MCF 10A (cell line): ENCODE measurements around the gene SORL1. TPM values are rescaled to one million over a fixed set of nuclear protein-coding genes. Genes with fewer than 3 reads are reported as not detected.
A peak's percentile ranks its signal among the peaks of the same experiment; 100 is the strongest.

ENCODE experiments used
- BruUV-seq: library from RNA; stranded (reverse); fragments of 400-500 nt; replicated peaks from 2 replicates; lab custom pipeline; 2021; lab: Mats Ljungman, UMichigan
- CTCF ChIA-PET: fragments of 300-600 bp; sonication (Branson Sonifier 250); formaldehyde crosslinking; extraction: SDS; loops from one replicate; lab custom pipeline; 2021; ENCODE audit warnings: antibody characterized with exemption, inconsistent platforms; lab: Yijun Ruan, JAX
- POLR2A ChIA-PET: fragments of 300-600, 350-650 bp; sonication (Branson Sonifier 250); formaldehyde crosslinking; extraction: SDS; loops from one replicate; lab custom pipeline; 2020; ENCODE audit warnings: antibody characterized with exemption, inconsistent platforms; lab: Yijun Ruan, JAX
- DNase-seq: peaks from one replicate; pipeline ENCODE4 v3.0.0-alpha.2; 2018; ENCODE audit not compliant: unreplicated experiment
- H3K27ac Mint-ChIP-seq: one replicate; pipeline ENCODE4 v1.8.0; 2022; ENCODE audit warnings: mild to moderate bottlenecking, low read depth, mixed read lengths; ENCODE audit not compliant: unreplicated experiment
- H3K27me3 Mint-ChIP-seq: one replicate; pipeline ENCODE4 v1.8.0; 2022; ENCODE audit warnings: mixed read lengths; ENCODE audit not compliant: insufficient read depth, unreplicated experiment
- H3K36me3 Mint-ChIP-seq: one replicate; pipeline ENCODE4 v1.8.0; 2022; ENCODE audit warnings: mild to moderate bottlenecking, moderate library complexity, mixed read lengths; ENCODE audit not compliant: insufficient read depth, unreplicated experiment
- H3K4me1 Mint-ChIP-seq: one replicate; pipeline ENCODE4 v1.8.0; 2022; ENCODE audit warnings: mixed read lengths; ENCODE audit not compliant: insufficient read depth, unreplicated experiment
- H3K4me3 Mint-ChIP-seq: one replicate; pipeline ENCODE4 v1.8.0; 2022; ENCODE audit warnings: mild to moderate bottlenecking, moderate library complexity, mixed read lengths; ENCODE audit not compliant: unreplicated experiment
- H3K9me3 Mint-ChIP-seq: one replicate; pipeline ENCODE4 v1.8.0; 2022; ENCODE audit warnings: mixed read lengths; ENCODE audit not compliant: unreplicated experiment
- intact Hi-C: fragments of 100-400 bp; cut with micrococcal nuclease; formaldehyde crosslinking; loops from 2 replicates; pipeline ENCODE4 v1.14.1; 2022
- total RNA-seq: library from RNA; stranded (reverse); gene quantifications from 2 replicates; pipeline ENCODE4 v1.2.3, GENCODE V29; 2022
- TF ChIP-seq, protein P1 (sequence below): fragments of 200-600 bp; IDR thresholded peaks from one replicate; pipeline ENCODE4 v1.8.0; 2022; ENCODE audit warnings: antibody characterized with exemption, mild to moderate bottlenecking; ENCODE audit not compliant: unreplicated experiment

Gene SORL1
- total RNA-seq, 1 experiment from 2014 or later = 5.9 TPM

DNA sequence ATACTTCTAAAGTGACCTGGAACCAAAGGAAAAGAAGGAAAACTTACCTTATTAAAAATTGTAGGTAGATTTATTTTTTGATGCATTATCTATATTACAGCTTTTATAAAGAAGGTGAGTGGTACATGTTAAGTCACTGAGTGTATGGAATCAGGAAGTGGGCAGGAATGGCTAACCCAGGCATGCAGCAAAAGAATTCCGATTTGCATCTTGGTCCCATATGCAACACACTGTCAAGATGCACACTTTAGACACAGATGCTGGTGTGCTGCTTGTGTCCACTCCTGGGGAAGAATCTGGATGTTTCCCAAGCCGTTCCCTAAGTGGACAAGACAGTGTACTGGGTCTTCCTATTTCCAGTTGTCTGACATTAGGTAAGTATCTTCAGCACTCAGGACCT, 100.5 kb downstream of the SORL1 start:
- POLR2A ChIA-PET = no interaction called here
- H3K27me3 Mint-ChIP-seq = no peaks in the 10 kb centered on the region
- no peak overlapping the region for H3K4me3 Mint-ChIP-seq

DNA sequence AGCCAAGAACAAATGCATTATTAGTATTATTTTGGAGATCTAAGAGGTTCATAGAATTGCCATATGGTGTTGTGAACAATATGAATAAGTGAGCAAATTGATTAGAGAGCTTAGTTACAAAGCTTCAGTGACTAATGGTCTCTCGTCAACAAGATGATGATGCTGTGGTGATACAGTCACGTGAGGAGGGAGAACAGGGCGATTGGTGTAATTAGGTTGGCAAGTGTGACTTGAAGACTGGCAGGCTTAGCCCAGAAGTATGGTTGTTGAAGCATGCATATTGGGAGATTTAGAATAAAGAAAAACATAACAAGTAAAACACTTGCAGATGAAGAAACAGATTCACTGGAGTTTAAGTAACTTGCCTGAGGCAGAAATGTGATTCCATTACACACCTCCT, 101.3 kb downstream of the SORL1 start:
- TF ChIP-seq, protein P1, sequence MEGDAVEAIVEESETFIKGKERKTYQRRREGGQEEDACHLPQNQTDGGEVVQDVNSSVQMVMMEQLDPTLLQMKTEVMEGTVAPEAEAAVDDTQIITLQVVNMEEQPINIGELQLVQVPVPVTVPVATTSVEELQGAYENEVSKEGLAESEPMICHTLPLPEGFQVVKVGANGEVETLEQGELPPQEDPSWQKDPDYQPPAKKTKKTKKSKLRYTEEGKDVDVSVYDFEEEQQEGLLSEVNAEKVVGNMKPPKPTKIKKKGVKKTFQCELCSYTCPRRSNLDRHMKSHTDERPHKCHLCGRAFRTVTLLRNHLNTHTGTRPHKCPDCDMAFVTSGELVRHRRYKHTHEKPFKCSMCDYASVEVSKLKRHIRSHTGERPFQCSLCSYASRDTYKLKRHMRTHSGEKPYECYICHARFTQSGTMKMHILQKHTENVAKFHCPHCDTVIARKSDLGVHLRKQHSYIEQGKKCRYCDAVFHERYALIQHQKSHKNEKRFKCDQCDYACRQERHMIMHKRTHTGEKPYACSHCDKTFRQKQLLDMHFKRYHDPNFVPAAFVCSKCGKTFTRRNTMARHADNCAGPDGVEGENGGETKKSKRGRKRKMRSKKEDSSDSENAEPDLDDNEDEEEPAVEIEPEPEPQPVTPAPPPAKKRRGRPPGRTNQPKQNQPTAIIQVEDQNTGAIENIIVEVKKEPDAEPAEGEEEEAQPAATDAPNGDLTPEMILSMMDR = no peak
- H3K9me3 Mint-ChIP-seq = no peaks in the 10 kb centered on the region
- intact Hi-C loops = no loop called here
- no peaks in the 10 kb centered on the region for H3K27me3 Mint-ChIP-seq
- no peak for DNase-seq
- peaks cover 16% of the 10 kb centered on the region for H3K4me1 Mint-ChIP-seq
- no peaks in the 10 kb centered on the region for H3K36me3 Mint-ChIP-seq
- ChIA-PET CTCF (no interaction called here), POLR2A (no interaction called here)
- no peak overlapping the region for H3K4me3 Mint-ChIP-seq
- no peak overlapping the region for H3K27ac Mint-ChIP-seq
- BruUV-seq = no TSS peak

More for the DNA sequence above, 100.5 kb downstream of the SORL1 start:
- TF ChIP-seq, protein P1 = no peak
- Mint-ChIP-seq H3K27ac (no peak overlapping the region), H3K4me1 (peaks cover 16% of the 10 kb centered on the region), H3K9me3 (no peaks in the 10 kb centered on the region), H3K36me3 (no peaks in the 10 kb centered on the region)
- intact Hi-C loops = no loop called here
- BruUV-seq = no TSS peak
- DNase-seq = no peak
- CTCF ChIA-PET = interaction anchor here (0.5 kb wide), 1 partner anchor 90 kb away, joined by 4 read pairs; no protein-coding TSS in a partner anchor

DNA sequence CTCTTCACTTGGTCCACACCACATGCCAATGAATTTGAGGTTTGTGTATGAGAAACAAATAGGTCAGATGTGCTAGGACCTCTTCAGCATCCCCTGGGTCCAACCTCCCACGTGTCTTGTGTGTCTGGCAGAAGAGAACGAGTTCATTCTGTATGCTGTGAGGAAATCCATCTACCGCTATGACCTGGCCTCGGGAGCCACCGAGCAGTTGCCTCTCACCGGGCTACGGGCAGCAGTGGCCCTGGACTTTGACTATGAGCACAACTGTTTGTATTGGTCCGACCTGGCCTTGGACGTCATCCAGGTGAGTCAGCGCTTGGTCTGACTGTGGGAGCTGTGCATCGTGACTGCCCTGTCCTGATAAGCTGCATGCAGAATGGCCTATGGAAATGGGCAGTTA, 101.7 kb downstream of the SORL1 start:
- peak; percentile 83 for DNase-seq
- BruUV-seq = no TSS peak
- CTCF ChIA-PET = no interaction called here
- H3K27me3 Mint-ChIP-seq = no peaks in the 10 kb centered on the region
- H3K36me3 Mint-ChIP-seq = no peaks in the 10 kb centered on the region
- TF ChIP-seq, protein P1 = no peak
- intact Hi-C loops = no loop called here
- H3K4me3 Mint-ChIP-seq = no peak overlapping the region
- H3K4me1 Mint-ChIP-seq = peaks cover 16% of the 10 kb centered on the region
- H3K9me3 Mint-ChIP-seq = no peaks in the 10 kb centered on the region
- H3K27ac Mint-ChIP-seq = no peak overlapping the region
- POLR2A ChIA-PET = interaction anchor here (0.7 kb wide), 1 partner anchor 88 kb away, joined by 3 read pairs; no protein-coding TSS in a partner anchor

DNA sequence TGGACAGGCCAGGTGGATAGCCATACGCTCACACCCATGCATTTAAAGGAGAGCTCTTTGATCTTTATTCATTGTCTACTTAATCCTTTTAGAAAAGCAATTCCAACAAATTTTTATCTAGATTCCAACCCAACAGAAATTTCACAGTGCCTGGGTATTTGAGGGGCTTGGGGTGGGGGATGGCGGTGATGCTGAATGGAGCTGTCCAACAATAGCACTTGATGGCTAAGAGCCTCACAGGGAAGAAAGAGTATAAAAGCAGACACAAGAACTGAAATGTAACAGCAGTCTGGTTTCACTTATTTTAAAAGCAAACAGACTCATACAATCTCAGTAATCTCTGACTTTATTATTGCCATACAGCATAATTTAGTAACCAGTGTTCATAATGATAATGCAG, 102.4 kb downstream of the SORL1 start:
- POLR2A ChIA-PET = interaction anchor here (0.7 kb wide), 1 partner anchor 89 kb away, joined by 3 read pairs; no protein-coding TSS in a partner anchor
- intact Hi-C loops = no loop called here
- no TSS peak for BruUV-seq

More for the DNA sequence above, 102.4 kb downstream of the SORL1 start:
- no peaks in the 10 kb centered on the region for H3K27me3 Mint-ChIP-seq
- no peaks in the 10 kb centered on the region for H3K36me3 Mint-ChIP-seq
- CTCF ChIA-PET = interaction anchor here (0.7 to 1.5 kb wide), 2 partner anchors 87 to 235 kb away, joined by 3 to 5 read pairs; no protein-coding TSS in a partner anchor
- no peak for DNase-seq
- no peak overlapping the region for H3K4me3 Mint-ChIP-seq
- no peak overlapping the region for H3K27ac Mint-ChIP-seq
- no peaks in the 10 kb centered on the region for H3K9me3 Mint-ChIP-seq
- peaks cover 16% of the 10 kb centered on the region for H3K4me1 Mint-ChIP-seq
- TF ChIP-seq, protein P1 = no peak
